ENCODE measurements around the gene MED15. TPM values are rescaled to one million over a fixed set of nuclear protein-coding genes. Genes with fewer than 3 reads are reported as not detected.

Gene MED15
- total RNA-seq, 2 donors from 2014 or later, result 42.7 to 47.9 TPM

Other genes starting within 250 kb of the MED15 start
- gene RTN4R, start 239.3 kb upstream of the MED15 start, total RNA-seq, result 1 to 10 TPM; 1.4 to 1.8 TPM
- gene DGCR6L, start 187.6 kb upstream of the MED15 start, total RNA-seq, result 10 to 100 TPM; 35.1 to 41.3 TPM
- gene ZNF74, start 113.5 kb upstream of the MED15 start, total RNA-seq, result 1 to 10 TPM; 3.9 to 6.5 TPM
- gene SCARF2, start 69.8 kb upstream of the MED15 start, total RNA-seq, result 1 to 10 TPM; 3.2 to 8.3 TPM
- gene KLHL22, start 11.8 kb upstream of the MED15 start, total RNA-seq, result 10 to 100 TPM; 18.7 to 19.6 TPM

All from left cardiac atrium (tissue), 2 donors.